ENCODE measurements around the gene NUCKS1. TPM values are rescaled to one million over a fixed set of nuclear protein-coding genes. Genes with fewer than 3 reads are reported as not detected.
A peak's percentile ranks its signal among the peaks of the same experiment; 100 is the strongest.

Gene NUCKS1, protein sequence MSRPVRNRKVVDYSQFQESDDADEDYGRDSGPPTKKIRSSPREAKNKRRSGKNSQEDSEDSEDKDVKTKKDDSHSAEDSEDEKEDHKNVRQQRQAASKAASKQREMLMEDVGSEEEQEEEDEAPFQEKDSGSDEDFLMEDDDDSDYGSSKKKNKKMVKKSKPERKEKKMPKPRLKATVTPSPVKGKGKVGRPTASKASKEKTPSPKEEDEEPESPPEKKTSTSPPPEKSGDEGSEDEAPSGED
- total RNA-seq = 100 to 1,000 TPM in 1 of 5 donors, 10 to 100 TPM in 4; 84.0 to 101 (median 94.6) TPM
- total RNA-seq (2013) = 109 TPM
- 75.7 to 374 (median 195) reads per million in 29 experiments for total RNA-seq

DNA sequence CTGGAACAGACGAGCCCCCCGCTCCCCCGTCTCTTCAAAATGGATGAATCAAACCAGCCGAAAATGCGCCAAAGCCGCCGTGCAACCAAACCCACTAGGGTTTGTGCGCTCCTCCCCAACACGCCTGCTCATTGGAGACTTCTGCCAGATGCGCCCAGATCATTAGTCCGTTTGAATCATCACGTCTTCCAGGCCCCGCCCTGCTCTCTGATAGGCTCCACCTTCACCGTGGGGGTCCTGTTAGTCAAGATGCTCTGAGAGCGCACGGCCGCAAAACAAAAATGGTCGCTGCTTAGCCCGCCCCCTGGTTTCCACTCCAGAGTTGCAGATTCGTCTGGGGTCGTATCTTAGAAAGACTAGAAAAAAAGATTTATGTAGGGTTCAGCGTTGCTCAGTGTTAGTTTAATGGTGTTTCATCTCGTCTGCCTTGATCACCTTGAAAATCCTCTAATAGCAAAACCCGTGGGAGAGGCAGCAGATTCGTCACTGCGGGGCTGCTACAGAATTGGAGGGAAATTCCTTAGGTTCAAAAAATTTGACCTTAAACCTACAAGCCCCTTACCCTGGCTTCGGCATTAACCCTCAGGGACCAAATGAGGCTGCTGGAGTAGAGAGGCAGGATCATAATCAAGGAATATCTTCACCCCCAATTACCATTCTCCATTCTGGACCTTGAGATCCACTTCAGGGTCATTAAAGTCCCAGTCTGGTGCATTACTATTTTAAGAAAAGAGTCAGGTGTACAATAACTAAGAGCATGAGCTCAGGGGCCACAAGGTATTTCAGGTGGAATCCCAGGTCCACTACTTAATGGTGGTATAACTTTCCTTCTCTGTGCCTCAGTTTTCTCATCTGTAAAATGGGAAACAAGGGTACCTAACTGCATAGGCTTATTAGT is at the start of gene NUCKS1:
Gene NUCKS1, minus strand, starts transcription at position 45 of the 898 bp plus-strand sequence. CDS start 209 bp downstream, outside the sequence.
- no peaks in the 10 kb centered on the region for H3K36me3 Mint-ChIP-seq
- DNase-seq = peak; percentile 92 to 99 (median 98)
- no peaks in the 10 kb centered on the region for H3K27me3 Mint-ChIP-seq
- H3K4me3 Mint-ChIP-seq = peak within 1 kb of the TSS; percentile 93 to 98 (median 96)
- no peaks in the 10 kb centered on the region for H3K9me3 ChIP-seq
- CTCF ChIA-PET = no interaction called here
- H3K27me3 ChIP-seq (replicated peaks in 1 of 2; ENCODE audit: control insufficient read depth in 2 of 2, extremely low read depth in 1 of 2, insufficient read depth in 2 of 2, low read length in 1 of 2) = no peaks in the 10 kb centered on the region
- WGBS (ENCODE audit: insufficient coverage) = under 1% methylated on average over 17 of the region's 27 CpGs
- POLR2A ChIA-PET = interaction anchor here in 1 of 2 donors (0.5 to 0.6 kb wide), 2 partner anchors 9 to 32 kb away, joined by 3 to 7 read pairs; no protein-coding TSS in a partner anchor
- peak; percentile 82 to 88 (median 88) for ATAC-seq (replicated peaks in 1 of 4)
- peaks cover 8 to 23% of the 10 kb centered on the region in 2 experiments for H3K4me1 ChIP-seq (ENCODE audit: control insufficient read depth in 1 of 2, extremely low read depth in 1 of 2, insufficient read depth in 2 of 2, low read length in 2 of 2)
- H3K36me3 ChIP-seq (ENCODE audit: control insufficient read depth in 2 of 2, extremely low read depth in 1 of 2, insufficient read depth in 1 of 2, low read length in 1 of 2) = peaks cover 0 to 5% of the 10 kb centered on the region in 2 donors
- H3K4me1 Mint-ChIP-seq = peaks cover 34 to 41% (median 38%) of the 10 kb centered on the region in 3 donors
- H3K9me3 Mint-ChIP-seq = no peaks in the 10 kb centered on the region
- peak within 1 kb of the TSS; percentile 86 for H3K27ac ChIP-seq (ENCODE audit: low read length)
- H3K4me3 ChIP-seq (ENCODE audit: control insufficient read depth in 1 of 2, extremely low read depth in 1 of 2, low read length in 1 of 2) = peak within 1 kb of the TSS; percentile 86 to 90
- H3K27ac Mint-ChIP-seq = peak within 1 kb of the TSS; percentile 96 to 99

GRCh38 chr1:205798577-205798976 is 48.6 kb upstream of the NUCKS1 start:
- Histone ChIP-seq H3K27me3 (replicated peaks in 1 of 2; ENCODE audit: control insufficient read depth in 2 of 2, extremely low read depth in 1 of 2, insufficient read depth in 2 of 2, low read length in 1 of 2) (no peaks in the 10 kb centered on the region), H3K9me3 (no peaks in the 10 kb centered on the region), H3K4me3 (ENCODE audit: control insufficient read depth in 1 of 2, extremely low read depth in 1 of 2, low read length in 1 of 2) (no peak overlapping the region), H3K36me3 (ENCODE audit: control insufficient read depth in 2 of 2, extremely low read depth in 1 of 2, insufficient read depth in 1 of 2, low read length in 1 of 2) (peaks cover 19 to 71% of the 10 kb centered on the region in 2 donors), H3K4me1 (ENCODE audit: control insufficient read depth in 1 of 2, extremely low read depth in 1 of 2, insufficient read depth in 2 of 2, low read length in 2 of 2) (no peaks in the 10 kb centered on the region), H3K27ac (ENCODE audit: low read length) (no peak overlapping the region)
- Mint-ChIP-seq H3K9me3 (no peaks in the 10 kb centered on the region), H3K27ac (peak overlapping the region in 1 of 2 donors; percentile 71), H3K4me1 (peaks cover 4 to 8% (median 8%) of the 10 kb centered on the region in 3 donors), H3K4me3 (no peak overlapping the region), H3K36me3 (peaks cover 43% of the 10 kb centered on the region), H3K27me3 (no peaks in the 10 kb centered on the region)
- no peak for ATAC-seq (replicated peaks in 1 of 4)
- CTCF ChIA-PET = interaction anchor here in 1 of 2 donors (0.6 kb wide), 1 partner anchor 27 kb away, joined by 6 read pairs; no protein-coding TSS in a partner anchor
- DNase-seq = no peak
- 83% methylated on average over 2 of the region's 5 CpGs for WGBS (ENCODE audit: insufficient coverage)
- POLR2A ChIA-PET = no interaction called here

DNA sequence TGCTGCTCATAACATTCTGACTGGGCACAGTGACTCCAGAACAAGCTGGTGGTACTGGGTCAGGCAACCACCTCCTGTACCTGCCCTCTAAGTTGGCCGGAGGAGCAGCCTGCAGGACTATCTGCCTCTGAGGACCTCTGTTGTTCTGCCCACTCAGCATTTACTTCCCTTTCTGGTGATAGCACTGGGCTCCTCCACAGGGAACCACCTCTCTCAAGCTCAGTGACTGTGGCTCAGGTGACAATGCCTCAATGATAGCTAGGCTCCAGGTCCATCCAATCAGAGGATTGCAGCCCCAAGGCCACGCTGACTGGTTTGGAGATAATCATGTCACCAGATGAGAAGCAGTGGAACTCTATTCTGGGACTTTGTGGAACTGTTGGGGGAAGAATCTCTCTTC is 47.2 kb upstream of the NUCKS1 start:
- Histone ChIP-seq H3K4me3 (ENCODE audit: control insufficient read depth in 1 of 2, extremely low read depth in 1 of 2, low read length in 1 of 2) (no peak overlapping the region), H3K36me3 (ENCODE audit: control insufficient read depth in 2 of 2, extremely low read depth in 1 of 2, insufficient read depth in 1 of 2, low read length in 1 of 2) (peaks cover 19 to 83% of the 10 kb centered on the region in 2 donors), H3K9me3 (no peaks in the 10 kb centered on the region), H3K27me3 (replicated peaks in 1 of 2; ENCODE audit: control insufficient read depth in 2 of 2, extremely low read depth in 1 of 2, insufficient read depth in 2 of 2, low read length in 1 of 2) (no peaks in the 10 kb centered on the region), H3K4me1 (ENCODE audit: control insufficient read depth in 1 of 2, extremely low read depth in 1 of 2, insufficient read depth in 2 of 2, low read length in 2 of 2) (no peaks in the 10 kb centered on the region), H3K27ac (ENCODE audit: low read length) (no peak overlapping the region)
- POLR2A ChIA-PET = interaction anchor here in 1 of 2 donors (0.6 kb wide), 1 partner anchor 37 kb away, joined by 4 read pairs; no protein-coding TSS in a partner anchor
- Mint-ChIP-seq H3K27me3 (no peaks in the 10 kb centered on the region), H3K4me3 (no peak overlapping the region), H3K36me3 (peaks cover 49% of the 10 kb centered on the region), H3K27ac (no peak overlapping the region), H3K9me3 (no peaks in the 10 kb centered on the region), H3K4me1 (peaks cover 0 to 5% (median 5%) of the 10 kb centered on the region in 3 donors)
- CTCF ChIA-PET = no interaction called here
- 100% methylated on average over 1 of the region's 2 CpGs for WGBS (ENCODE audit: insufficient coverage)
- DNase-seq (no peak), ATAC-seq (replicated peaks in 1 of 4) (no peak)

DNA sequence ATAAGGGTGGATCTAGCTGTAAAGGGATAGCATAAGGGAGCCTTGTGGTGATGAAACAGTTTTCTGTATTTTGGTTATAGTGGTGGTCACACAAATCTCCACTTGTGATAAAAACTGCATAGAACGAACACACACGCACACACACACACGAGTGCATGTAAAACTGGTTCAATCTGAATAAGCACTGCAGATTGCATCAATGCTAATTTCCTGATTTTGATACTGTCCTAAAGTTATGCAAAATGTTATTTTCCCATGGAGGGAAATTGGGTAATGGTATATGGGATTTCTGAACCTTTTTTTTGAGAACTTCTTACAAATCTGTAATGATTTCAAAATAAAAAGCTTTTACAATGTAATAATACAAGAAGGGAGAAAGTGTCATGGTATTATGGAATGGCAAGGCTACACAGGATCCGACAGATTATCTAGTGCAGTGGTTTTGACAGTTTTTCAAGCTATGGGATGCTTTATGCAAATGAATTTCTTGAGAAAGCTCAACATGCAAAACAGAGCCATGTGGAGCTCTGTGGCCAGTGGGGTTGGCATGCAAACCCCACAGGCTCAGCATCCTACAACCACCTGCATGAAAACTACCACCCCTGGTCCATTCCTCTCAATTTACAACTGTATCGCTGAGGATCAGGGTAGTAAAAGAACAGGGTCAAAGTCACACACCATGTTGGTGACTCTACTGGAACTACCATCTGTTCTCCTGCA is 44.2 kb upstream of the NUCKS1 start:
- H3K4me3 ChIP-seq (ENCODE audit: control insufficient read depth in 1 of 2, extremely low read depth in 1 of 2, low read length in 1 of 2) = no peak overlapping the region
- ChIA-PET CTCF (interaction anchor here (0.5 to 4.7 kb wide), 6 partner anchors 11 to 749 kb away, joined by 3 to 63 read pairs (median 4); no protein-coding TSS in a partner anchor), POLR2A (interaction anchor here in 1 of 2 donors (0.9 kb wide), 1 partner anchor 52 kb away, joined by 4 read pairs; no protein-coding TSS in a partner anchor)
- DNase-seq (no peak), ATAC-seq (replicated peaks in 1 of 4) (no peak)
- peaks cover 59% of the 10 kb centered on the region for H3K36me3 Mint-ChIP-seq
- no CpG with 5 or more reads among the region's 5 CpGs for WGBS (ENCODE audit: insufficient coverage)
- H3K4me1 Mint-ChIP-seq = no peaks in the 10 kb centered on the region
- no peaks in the 10 kb centered on the region for H3K9me3 ChIP-seq
- no peak overlapping the region for H3K27ac ChIP-seq (ENCODE audit: low read length)
- peaks cover 28 to 94% of the 10 kb centered on the region in 2 donors for H3K36me3 ChIP-seq (ENCODE audit: control insufficient read depth in 2 of 2, extremely low read depth in 1 of 2, insufficient read depth in 1 of 2, low read length in 1 of 2)
- no peak overlapping the region for H3K27ac Mint-ChIP-seq
- no peaks in the 10 kb centered on the region for H3K9me3 Mint-ChIP-seq
- H3K4me1 ChIP-seq (ENCODE audit: control insufficient read depth in 1 of 2, extremely low read depth in 1 of 2, insufficient read depth in 2 of 2, low read length in 2 of 2) = no peaks in the 10 kb centered on the region
- H3K4me3 Mint-ChIP-seq = no peak overlapping the region
- H3K27me3 Mint-ChIP-seq = no peaks in the 10 kb centered on the region
- H3K27me3 ChIP-seq (replicated peaks in 1 of 2; ENCODE audit: control insufficient read depth in 2 of 2, extremely low read depth in 1 of 2, insufficient read depth in 2 of 2, low read length in 1 of 2) = no peaks in the 10 kb centered on the region

GRCh38 chr1:205792961-205793673 is 43.1 kb upstream of the NUCKS1 start:
- CTCF ChIA-PET = interaction anchor here (0.5 to 4.7 kb wide), 6 partner anchors 12 to 844 kb away, joined by 3 to 63 read pairs (median 4); no protein-coding TSS in a partner anchor
- DNase-seq (no peak), ATAC-seq (replicated peaks in 1 of 4) (no peak)
- H3K27me3 ChIP-seq (replicated peaks in 1 of 2; ENCODE audit: control insufficient read depth in 2 of 2, extremely low read depth in 1 of 2, insufficient read depth in 2 of 2, low read length in 1 of 2) = no peaks in the 10 kb centered on the region
- Mint-ChIP-seq H3K27me3 (no peaks in the 10 kb centered on the region), H3K27ac (no peak overlapping the region), H3K4me3 (no peak overlapping the region), H3K36me3 (peaks cover 50% of the 10 kb centered on the region), H3K9me3 (no peaks in the 10 kb centered on the region), H3K4me1 (no peaks in the 10 kb centered on the region)
- WGBS (ENCODE audit: insufficient coverage) = 96% methylated on average over 4 of the region's 6 CpGs
- H3K4me1 ChIP-seq (ENCODE audit: control insufficient read depth in 1 of 2, extremely low read depth in 1 of 2, insufficient read depth in 2 of 2, low read length in 2 of 2) = no peaks in the 10 kb centered on the region
- H3K4me3 ChIP-seq (ENCODE audit: control insufficient read depth in 1 of 2, extremely low read depth in 1 of 2, low read length in 1 of 2) = no peak overlapping the region
- POLR2A ChIA-PET = no interaction called here
- H3K27ac ChIP-seq (ENCODE audit: low read length) = no peak overlapping the region
- no peaks in the 10 kb centered on the region for H3K9me3 ChIP-seq
- H3K36me3 ChIP-seq (ENCODE audit: control insufficient read depth in 2 of 2, extremely low read depth in 1 of 2, insufficient read depth in 1 of 2, low read length in 1 of 2) = peaks cover 28 to 87% of the 10 kb centered on the region in 2 donors

Measured in T-cell (primary cell).